Measurements from ENCODE around the gene IMMP2L. TPM values are rescaled to one million over a fixed set of nuclear protein-coding genes. Genes with fewer than 3 reads are reported as not detected.

IMMP2L gene
- polyA plus RNA-seq, 2 of the 4 experiments (the other 2 are of a cell fraction) = 16.1 to 23.8 TPM

- no peak for FAIRE-seq
- ChIA-PET CTCF (no interaction called here), POLR2A (no interaction called here)
- no peak overlapping the region for H3K4me2 ChIP-seq
- no peaks in the 10 kb centered on the region for H3K9me3 ChIP-seq
- no peak for ATAC-seq
- no peak overlapping the region for H3K4me3 ChIP-seq
- H3K27ac ChIP-seq = no peak overlapping the region
- peaks cover 14% of the 10 kb centered on the region for H3K4me1 ChIP-seq
- WGBS (ENCODE audit: missing lambda C conversion rate) = 88% methylated on average over 2 of the region's 2 CpGs
- DNase-seq (ENCODE audit: low read depth in 1 of 2, low spot score in 1 of 2) = no peak
- TF ChIP-seq NFE2L2 (conservative IDR thresholded peaks at IDR 0.05; ENCODE audit: low read length) (no peak), RNF2 (IDR thresholded peaks at IDR 0.05; ENCODE audit: borderline replicate concordance, low read depth) (no peak), JUN (IDR thresholded peaks at IDR 0.05) (no peak), HOXB5 (CRISPR knock-in tag; IDR thresholded peaks at IDR 0.05) (no peak), FOSL2 (IDR thresholded peaks at IDR 0.05) (no peak), FOSL2 (CRISPR knock-in tag; IDR thresholded peaks at IDR 0.05) (no peak), ESRRA (IDR thresholded peaks at IDR 0.05; ENCODE audit: borderline replicate concordance, low read length) (no peak), PBX3 (IDR thresholded peaks at IDR 0.05) (no peak), EHF (CRISPR knock-in tag; IDR thresholded peaks at IDR 0.05) (no peak)
These were observed 173.4 kb downstream of the IMMP2L start for GRCh38 chr7:111388912-111389311.

- Histone ChIP-seq H3K4me3 (no peak overlapping the region), H3K4me1 (peaks cover 16% of the 10 kb centered on the region), H3K9me3 (no peaks in the 10 kb centered on the region), H3K4me2 (no peak overlapping the region), H3K27ac (no peak overlapping the region)
- WGBS (ENCODE audit: missing lambda C conversion rate) = 87% methylated on average over 2 of the region's 2 CpGs
- no peak for FAIRE-seq
- no peak for DNase-seq (ENCODE audit: low read depth in 1 of 2, low spot score in 1 of 2)
- no peak for TF ChIP-seq MAFK (IDR thresholded peaks at IDR 0.05; ENCODE audit: partially characterized antibody)
- no peak for TF ChIP-seq RFX5 (IDR thresholded peaks at IDR 0.05)
- TF ChIP-seq ELK1 (IDR thresholded peaks at IDR 0.05; ENCODE audit: low read depth, low read length) = no peak
- TF ChIP-seq CTCF (IDR thresholded peaks at IDR 0.05) = no peak
- TF ChIP-seq BCL3 (IDR thresholded peaks at IDR 0.05) = no peak
- TF ChIP-seq CHD4 (IDR thresholded peaks at IDR 0.05; ENCODE audit: borderline replicate concordance) = no peak
- TF ChIP-seq MYC (IDR thresholded peaks at IDR 0.05; ENCODE audit: borderline replicate concordance, low read length) = no peak
- TF ChIP-seq ZC3H11A (IDR thresholded peaks at IDR 0.05) = no peak
- no peak for TF ChIP-seq CBX8 (IDR thresholded peaks at IDR 0.05)
- no peak for TF ChIP-seq SREBF2 (IDR thresholded peaks at IDR 0.05)
- no peak for ATAC-seq
- CTCF ChIA-PET = no interaction called here
- POLR2A ChIA-PET = no interaction called here
These were observed 174.3 kb downstream of the IMMP2L start for GRCh38 chr7:111388016-111388415.

All from A549 (cell line).